ENCODE results near the gene SH3RF3. TPM values are rescaled to one million over a fixed set of nuclear protein-coding genes. Genes with fewer than 3 reads are reported as not detected.

SH3RF3 gene
- total RNA-seq, 1 donor from 2014 or later, result 1.3 TPM

DNA sequence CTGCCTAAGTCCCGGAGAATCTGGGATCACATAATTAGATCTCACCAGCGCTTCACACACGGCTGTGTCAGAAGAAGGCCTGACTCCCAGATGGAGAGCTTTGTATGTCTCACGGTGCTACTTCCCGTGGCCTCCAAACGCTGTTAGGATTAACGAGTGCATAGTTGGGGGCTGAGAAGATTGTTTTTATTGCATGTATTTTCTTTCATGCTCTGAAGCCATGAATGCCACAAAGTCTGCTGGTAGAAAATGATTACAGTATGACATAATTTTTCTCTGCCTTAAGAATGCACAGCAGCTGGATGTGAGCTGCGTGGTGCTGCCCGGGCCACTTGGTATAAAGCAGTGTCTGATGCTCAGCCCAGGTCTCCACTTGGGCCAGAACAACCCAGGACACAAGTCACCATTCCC is 318.3 kb downstream of the SH3RF3 start:
- Mint-ChIP-seq H3K27ac (no peak overlapping the region), H3K4me1 (ENCODE audit: low read depth) (no peaks in the 10 kb centered on the region), H3K27me3 (no peaks in the 10 kb centered on the region), H3K4me3 (ENCODE audit: low read depth) (no peak overlapping the region), H3K36me3 (ENCODE audit: insufficient read depth) (no peaks in the 10 kb centered on the region), H3K9me3 (ENCODE audit: low read depth) (peaks cover 20% of the 10 kb centered on the region)
- no peak for DNase-seq (ENCODE audit: low spot score, unreplicated experiment)
- TF ChIP-seq, protein P1, sequence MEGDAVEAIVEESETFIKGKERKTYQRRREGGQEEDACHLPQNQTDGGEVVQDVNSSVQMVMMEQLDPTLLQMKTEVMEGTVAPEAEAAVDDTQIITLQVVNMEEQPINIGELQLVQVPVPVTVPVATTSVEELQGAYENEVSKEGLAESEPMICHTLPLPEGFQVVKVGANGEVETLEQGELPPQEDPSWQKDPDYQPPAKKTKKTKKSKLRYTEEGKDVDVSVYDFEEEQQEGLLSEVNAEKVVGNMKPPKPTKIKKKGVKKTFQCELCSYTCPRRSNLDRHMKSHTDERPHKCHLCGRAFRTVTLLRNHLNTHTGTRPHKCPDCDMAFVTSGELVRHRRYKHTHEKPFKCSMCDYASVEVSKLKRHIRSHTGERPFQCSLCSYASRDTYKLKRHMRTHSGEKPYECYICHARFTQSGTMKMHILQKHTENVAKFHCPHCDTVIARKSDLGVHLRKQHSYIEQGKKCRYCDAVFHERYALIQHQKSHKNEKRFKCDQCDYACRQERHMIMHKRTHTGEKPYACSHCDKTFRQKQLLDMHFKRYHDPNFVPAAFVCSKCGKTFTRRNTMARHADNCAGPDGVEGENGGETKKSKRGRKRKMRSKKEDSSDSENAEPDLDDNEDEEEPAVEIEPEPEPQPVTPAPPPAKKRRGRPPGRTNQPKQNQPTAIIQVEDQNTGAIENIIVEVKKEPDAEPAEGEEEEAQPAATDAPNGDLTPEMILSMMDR (IDR thresholded peaks at IDR 0.05; ENCODE audit: unreplicated experiment), result no peak

DNA sequence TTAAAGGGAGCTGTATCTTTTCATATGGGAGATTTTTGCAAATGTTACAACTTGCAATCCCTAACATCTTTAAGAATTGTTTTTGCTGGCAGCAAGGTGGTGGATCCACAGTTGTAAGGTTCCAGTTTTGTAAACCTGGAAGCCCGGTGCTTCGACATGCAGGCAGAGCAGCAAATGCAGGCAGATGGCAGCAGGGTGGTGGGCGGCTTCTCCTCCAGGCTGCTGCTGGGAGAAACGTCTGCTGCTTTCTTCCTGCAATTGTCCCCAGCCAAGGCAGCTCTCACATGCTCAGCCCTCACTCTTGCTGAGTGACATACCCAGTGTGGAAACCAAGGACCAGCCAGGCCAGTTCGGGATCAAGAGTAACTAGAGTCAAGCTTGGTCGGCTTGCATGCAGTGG is 318.8 kb downstream of the SH3RF3 start:
- TF ChIP-seq, protein P1 (IDR thresholded peaks at IDR 0.05; ENCODE audit: unreplicated experiment), result no peak
- no peak overlapping the region for H3K4me3 Mint-ChIP-seq (ENCODE audit: low read depth)
- H3K36me3 Mint-ChIP-seq (ENCODE audit: insufficient read depth), result no peaks in the 10 kb centered on the region
- no peaks in the 10 kb centered on the region for H3K27me3 Mint-ChIP-seq
- no peak overlapping the region for H3K27ac Mint-ChIP-seq
- no peak for DNase-seq (ENCODE audit: low spot score, unreplicated experiment)
- H3K9me3 Mint-ChIP-seq (ENCODE audit: low read depth), result peaks cover 15% of the 10 kb centered on the region
- H3K4me1 Mint-ChIP-seq (ENCODE audit: low read depth), result no peaks in the 10 kb centered on the region

DNA sequence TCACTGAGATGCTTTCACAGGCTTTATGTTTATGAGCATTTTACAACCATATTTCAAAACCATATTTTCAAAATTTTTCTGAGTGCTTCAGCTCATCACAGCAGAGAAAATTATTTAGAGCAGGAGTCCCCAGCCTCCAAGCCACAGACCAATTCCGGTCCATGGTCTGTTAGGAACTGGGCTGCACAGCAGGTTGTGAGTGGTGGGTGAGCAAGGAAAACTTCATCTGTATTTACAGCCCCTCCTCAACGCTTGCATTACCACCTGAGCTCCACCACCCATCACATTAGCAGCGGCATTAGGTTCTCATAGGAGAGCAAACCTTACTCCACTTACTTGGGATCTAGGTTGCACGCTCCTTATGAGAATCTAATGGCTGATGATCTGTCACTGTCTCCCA is 319.2 kb downstream of the SH3RF3 start:
- no peaks in the 10 kb centered on the region for H3K27me3 Mint-ChIP-seq
- no peak overlapping the region for H3K4me3 Mint-ChIP-seq (ENCODE audit: low read depth)
- H3K9me3 Mint-ChIP-seq (ENCODE audit: low read depth), result peaks cover 15% of the 10 kb centered on the region
- no peak for DNase-seq (ENCODE audit: low spot score, unreplicated experiment)
- TF ChIP-seq, protein P1 (IDR thresholded peaks at IDR 0.05; ENCODE audit: unreplicated experiment), result no peak
- no peaks in the 10 kb centered on the region for H3K4me1 Mint-ChIP-seq (ENCODE audit: low read depth)
- no peaks in the 10 kb centered on the region for H3K36me3 Mint-ChIP-seq (ENCODE audit: insufficient read depth)
- no peak overlapping the region for H3K27ac Mint-ChIP-seq

DNA sequence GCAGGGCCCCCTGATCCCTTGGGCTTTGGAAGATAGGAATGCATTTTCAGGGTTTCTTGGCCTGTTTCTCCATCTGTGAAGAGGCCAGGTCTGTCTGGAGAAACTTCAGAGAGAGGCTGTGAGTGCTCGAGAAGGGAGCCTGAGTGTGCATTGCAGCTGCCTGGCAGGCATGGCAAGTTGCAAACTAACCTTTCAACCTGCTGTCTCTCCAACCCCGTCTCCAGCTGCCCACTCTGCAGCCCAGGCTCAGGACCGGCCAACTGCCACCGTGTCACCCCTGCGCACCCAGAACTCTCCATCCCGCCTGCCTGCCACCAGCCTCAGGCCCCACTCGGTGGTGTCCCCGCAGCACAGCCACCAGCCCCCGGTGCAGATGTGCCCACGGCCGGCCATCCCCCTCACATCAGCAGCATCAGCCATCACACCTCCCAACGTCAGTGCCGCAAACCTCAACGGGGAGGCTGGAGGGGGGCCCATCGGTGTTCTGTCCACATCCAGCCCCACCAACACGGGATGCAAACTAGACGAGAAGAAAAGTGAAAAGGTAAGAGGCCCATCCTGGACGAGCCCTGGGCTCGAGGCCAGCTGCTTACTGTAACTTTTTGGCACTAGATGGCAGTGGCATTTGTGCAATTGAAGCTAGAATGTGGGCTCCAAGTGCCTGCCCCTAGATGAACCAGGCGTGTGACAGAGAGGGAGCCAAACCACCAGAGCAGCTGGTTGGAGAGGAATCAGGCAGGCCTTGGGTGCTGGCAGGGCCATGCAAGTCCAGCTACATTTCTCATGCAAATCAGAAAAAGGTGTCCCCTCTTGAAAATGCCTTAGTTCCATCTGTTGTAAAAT is 320.2 kb downstream of the SH3RF3 start:
- TF ChIP-seq, protein P1 (IDR thresholded peaks at IDR 0.05; ENCODE audit: unreplicated experiment), result no peak
- no peaks in the 10 kb centered on the region for H3K4me1 Mint-ChIP-seq (ENCODE audit: low read depth)
- no peak overlapping the region for H3K4me3 Mint-ChIP-seq (ENCODE audit: low read depth)
- no peak for DNase-seq (ENCODE audit: low spot score, unreplicated experiment)
- H3K36me3 Mint-ChIP-seq (ENCODE audit: insufficient read depth), result no peaks in the 10 kb centered on the region
- no peak overlapping the region for H3K27ac Mint-ChIP-seq
- H3K9me3 Mint-ChIP-seq (ENCODE audit: low read depth), result peaks cover 10% of the 10 kb centered on the region
- no peaks in the 10 kb centered on the region for H3K27me3 Mint-ChIP-seq

DNA sequence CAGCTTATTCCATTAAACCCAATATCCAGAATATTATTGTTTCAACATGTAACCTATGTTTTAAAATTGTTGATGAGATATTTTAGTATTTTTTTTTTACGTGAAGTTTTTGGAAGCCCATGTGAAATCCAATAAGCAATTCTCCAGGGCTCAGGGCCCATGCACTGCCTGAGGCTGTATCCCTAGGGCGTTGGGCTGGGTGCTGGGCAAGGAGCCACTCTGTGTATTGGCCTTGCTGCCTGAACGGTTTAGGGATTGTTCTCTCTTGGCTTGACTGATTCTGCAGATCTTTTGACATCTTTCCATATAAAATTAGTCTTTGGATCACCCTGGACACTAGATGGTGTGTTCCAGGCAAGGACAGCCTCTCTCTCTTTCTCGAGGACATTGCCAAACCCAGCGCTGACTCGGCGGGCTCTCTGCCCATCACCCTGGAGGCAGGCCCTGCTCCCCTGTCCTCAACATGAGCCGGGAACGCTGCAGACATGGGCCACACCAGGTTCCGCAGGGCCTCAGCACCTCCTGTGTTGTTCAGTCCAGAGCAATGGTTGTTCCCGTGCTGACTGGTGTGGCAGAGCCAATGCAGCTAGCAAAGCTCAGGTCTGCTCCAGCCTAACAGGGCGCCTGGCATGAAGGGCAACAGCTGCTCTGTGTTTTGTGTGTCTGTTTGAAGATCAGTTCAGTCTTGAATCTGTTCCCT is 321.7 kb downstream of the SH3RF3 start:
- H3K27ac Mint-ChIP-seq, result no peak overlapping the region
- TF ChIP-seq, protein P1 (IDR thresholded peaks at IDR 0.05; ENCODE audit: unreplicated experiment), result no peak

More for the DNA sequence above, 321.7 kb downstream of the SH3RF3 start:
- Mint-ChIP-seq H3K4me3 (ENCODE audit: low read depth) (no peak overlapping the region), H3K27me3 (no peaks in the 10 kb centered on the region), H3K4me1 (ENCODE audit: low read depth) (no peaks in the 10 kb centered on the region), H3K9me3 (ENCODE audit: low read depth) (no peaks in the 10 kb centered on the region), H3K36me3 (ENCODE audit: insufficient read depth) (no peaks in the 10 kb centered on the region)
- DNase-seq (ENCODE audit: low spot score, unreplicated experiment), result no peak
